HG03175 (cell line): ENCODE data around the gene PLA2G1B.

Source experiments
- ATAC-seq: cut with Tn5 transposase; IDR thresholded peaks from one replicate; pipeline ENCODE4 v1.9.1; 2021; ENCODE audit warnings: mild to moderate bottlenecking, moderate library complexity; ENCODE audit not compliant: unreplicated experiment

PLA2G1B gene

GRCh38 chr12:120328228-120328627, 649 bp upstream of the PLA2G1B start:
- ATAC-seq: no peak

- no peak for ATAC-seq
These were observed 2.6 kb downstream of the PLA2G1B start for GRCh38 chr12:120324841-120325417.

GRCh38 chr12:120323772-120324171, 3.8 kb downstream of the PLA2G1B start:
- ATAC-seq: no peak

DNA sequence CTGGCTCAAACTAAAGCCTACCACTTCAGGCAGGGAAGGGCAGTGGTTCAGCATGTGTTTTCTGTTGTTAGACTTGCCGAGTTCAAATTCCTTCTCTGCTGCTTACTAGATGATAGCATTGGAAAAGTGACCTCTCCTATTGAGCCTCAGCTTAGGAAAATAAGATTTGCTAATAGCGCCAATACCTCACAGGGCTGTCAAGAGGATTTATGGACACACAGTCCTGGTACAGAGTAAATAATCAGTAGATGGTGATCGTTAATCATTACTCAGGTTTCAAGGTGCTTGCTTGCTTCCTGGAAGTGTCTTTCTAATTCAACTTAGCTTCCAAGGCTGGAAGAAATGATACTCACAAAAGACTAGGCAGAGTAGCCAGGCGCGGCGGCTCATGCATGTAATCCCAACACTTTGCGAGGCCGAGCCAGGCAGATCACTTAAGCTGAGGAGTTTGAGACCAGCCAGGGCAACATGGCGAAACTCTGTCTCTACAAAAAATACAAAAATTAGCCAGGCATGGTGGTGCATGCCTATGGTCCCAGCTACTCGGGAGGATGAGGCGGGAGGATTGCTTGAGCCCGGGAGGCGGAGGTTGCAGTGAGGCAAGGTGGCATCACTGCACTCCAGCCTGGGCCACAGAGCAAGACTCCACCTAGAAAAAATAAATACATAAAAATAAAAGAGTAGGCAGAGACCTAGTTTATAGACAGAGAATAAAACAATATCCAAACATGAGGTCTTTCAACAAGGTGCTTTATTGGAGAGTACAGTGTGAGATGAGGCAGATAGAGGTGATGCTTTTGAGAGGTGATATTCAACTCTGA, 6.0 kb downstream of the PLA2G1B start:
- no peak for ATAC-seq

GRCh38 chr12:120317224-120318105, 10.1 kb downstream of the PLA2G1B start:
- peak; percentile 99 for ATAC-seq

- no peak for ATAC-seq
These were observed 10.8 kb downstream of the PLA2G1B start for GRCh38 chr12:120316798-120317223.

- no peak for ATAC-seq
These were observed 13.4 kb downstream of the PLA2G1B start for GRCh38 chr12:120314220-120314619.

DNA sequence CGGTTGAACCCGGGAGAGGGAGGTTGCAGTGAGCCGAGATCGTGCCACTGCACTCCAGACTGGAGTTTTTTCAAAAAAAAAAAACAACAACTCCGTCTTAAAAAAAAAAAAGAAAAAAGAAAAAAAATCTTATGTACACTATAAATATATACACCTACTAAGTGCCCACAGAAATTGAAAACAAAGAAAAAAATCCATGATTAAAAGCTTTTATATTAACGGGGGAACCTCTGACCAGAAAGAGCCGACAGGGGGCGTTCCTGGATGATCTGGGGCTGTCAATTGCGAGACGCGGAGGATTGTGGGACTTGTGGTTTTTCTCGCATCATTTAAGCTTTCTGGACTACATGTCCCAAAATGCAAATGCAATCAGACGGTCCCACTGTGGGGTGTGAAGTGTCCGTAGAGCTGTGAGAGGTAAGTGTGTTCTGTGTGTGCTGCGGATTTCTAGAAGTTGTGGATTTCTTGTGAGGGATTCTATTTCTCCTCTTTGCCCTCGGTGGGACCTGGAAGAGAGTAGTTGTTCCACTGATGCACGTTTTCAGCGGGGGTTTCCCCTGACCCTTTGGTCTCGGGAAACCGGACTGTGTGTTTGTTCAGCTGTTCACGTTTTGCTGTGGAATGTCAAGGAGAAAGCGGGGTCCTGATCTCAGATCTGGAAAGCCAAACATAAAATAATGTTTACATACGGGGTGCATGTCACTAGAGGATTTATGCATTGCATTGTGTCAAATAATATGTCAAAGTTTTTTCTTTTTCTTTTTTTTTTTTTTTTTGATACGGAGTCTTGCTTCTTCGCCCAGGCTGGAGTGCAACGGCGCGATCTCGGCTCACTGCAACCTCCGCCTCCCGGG, 25.4 kb downstream of the PLA2G1B start, which contains the start of gene SIRT4:
TSS of gene SIRT4 (plus strand) at position 360 of the 854 bp plus-strand sequence. CDS start 1,241 bp downstream, outside the sequence.
- peak; percentile 99 for ATAC-seq

GRCh38 chr12:120292661-120293531, 34.7 kb downstream of the PLA2G1B start, which contains the start of gene RNU4-1:
Gene RNU4-1, minus strand, starts transcription at chr12:120293237.
- ATAC-seq: peak; percentile 48

DNA sequence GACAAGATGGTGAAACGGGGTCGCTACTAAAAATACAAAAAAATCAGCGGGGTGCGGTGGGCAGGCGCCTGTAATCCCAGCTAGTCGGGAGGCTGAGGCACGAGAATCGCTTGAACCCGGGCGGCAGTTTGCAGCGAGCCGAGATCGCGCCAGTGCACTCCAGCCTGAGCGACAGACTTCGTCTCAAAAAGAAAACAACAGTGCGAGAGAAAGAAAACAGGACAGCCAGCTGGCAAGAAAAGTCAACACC, 35.2 kb downstream of the PLA2G1B start:
- ATAC-seq: peak; percentile 5

DNA sequence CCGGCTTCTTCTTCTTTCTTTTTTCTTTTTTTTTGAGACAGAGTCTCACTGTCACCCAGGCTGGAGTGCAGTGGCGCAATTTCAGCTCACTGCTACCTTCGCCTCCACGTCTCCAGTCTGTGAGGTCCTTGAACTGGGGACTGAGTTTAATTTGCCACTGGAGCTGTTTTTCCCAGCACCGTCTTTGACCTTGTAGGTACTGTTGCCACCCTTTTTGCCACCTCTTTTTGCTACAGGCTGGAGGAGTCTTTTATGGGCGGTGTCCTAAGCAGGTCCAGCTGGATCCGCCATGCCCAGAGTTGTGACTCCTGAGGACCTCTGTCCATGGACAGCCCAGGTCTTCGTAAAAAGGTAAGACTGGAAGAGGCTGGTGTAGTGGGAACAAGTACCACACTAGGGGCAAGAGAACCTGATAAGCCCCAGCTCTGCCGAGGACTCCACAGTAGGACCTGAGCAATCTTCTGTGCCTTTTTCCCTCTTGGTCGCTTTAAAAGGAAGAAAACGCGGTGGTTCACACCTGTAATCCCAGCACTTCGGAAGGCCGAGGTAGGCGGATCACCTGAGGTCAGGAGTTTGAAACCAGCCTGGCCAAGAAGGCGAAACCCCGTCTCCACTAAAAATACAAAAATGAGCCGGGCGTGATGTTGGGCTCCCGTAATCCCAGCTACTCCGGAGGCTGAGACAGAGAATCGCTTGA, 36.8 kb downstream of the PLA2G1B start:
- no peak for ATAC-seq

GRCh38 chr12:120287491-120287890, 40.1 kb downstream of the PLA2G1B start:
- no peak for ATAC-seq

DNA sequence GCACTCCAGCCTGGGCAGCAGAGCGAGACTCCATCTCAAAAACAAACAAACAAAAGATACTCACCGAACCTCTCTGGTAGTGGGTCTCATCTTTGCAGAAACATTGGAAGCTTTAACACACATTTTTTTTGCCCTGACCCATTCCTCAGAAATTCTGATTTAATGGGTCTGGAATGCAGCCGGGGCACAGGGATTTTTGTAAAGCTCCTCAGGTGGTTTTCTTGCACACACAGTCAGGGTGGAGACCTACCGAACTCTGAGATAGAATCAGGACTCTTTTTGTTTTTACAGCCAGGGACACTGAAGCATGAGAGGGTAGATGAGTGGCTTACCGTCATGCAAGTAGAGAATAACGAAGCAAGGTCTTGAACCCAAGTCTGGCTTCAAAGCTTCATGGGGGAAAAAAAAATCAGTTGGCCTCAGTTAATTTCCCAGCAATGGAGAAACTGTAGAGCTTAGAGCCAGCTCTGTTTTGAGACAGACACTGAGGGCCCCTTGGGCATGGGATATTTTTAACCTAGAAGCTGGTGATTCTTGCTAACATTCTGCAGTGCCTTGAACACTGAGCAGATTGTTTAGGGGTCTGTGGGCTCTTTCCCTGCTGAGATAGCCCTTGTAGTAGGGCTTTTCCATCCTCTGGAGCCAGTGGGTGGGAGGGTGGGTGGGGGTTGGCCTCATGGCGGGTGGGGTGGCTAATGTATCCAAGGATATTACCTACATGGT, 40.6 kb downstream of the PLA2G1B start:
- no peak for ATAC-seq

DNA sequence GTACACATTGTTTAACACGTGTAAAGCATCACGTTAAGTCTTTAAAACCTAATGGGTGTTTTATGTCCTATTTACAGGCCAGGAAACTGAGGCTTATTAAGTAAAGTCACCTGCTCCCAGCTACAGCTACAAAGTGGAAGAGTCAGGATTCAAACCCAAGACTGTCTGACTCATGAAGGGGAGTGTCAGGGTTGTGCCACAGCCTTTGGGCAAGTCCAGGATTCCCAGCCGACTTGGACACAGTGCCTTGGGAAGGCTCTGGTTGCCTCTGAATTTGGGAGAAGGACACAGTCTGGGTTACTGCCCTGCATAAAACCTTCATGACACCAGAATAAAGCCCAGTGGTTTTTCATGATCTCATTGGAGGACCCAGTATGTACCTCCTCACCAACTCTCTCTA, 43.2 kb downstream of the PLA2G1B start:
- no peak for ATAC-seq

- ATAC-seq: no peak
These were observed 44.3 kb downstream of the PLA2G1B start for GRCh38 chr12:120283318-120283717.

- ATAC-seq: no peak
These were observed 49.2 kb downstream of the PLA2G1B start for GRCh38 chr12:120278137-120279069.

- ATAC-seq: no peak
These were observed 50.8 kb downstream of the PLA2G1B start for GRCh38 chr12:120276734-120277133.
